Breast epithelium (tissue), 4 donors: Measurements from ENCODE around the gene PTPRM. TPM values are rescaled to one million over a fixed set of nuclear protein-coding genes. Genes with fewer than 3 reads are reported as not detected.

Experiments used
- DNase-seq, 2 donors: peaks; one replicate each; pipeline ENCODE4 v3.0.0-alpha.2; 2019; ENCODE audit warnings: low spot score in 2 of 2
- H3K27ac ChIP-seq, 2 donors: fragments of 200-600 bp; sonication (generic) in 1 of 2; one replicate each; pipeline ENCODE4 v1.5.1; 2016 to 2019; ENCODE audit warnings: mild to moderate bottlenecking in 1 of 2
- H3K27me3 ChIP-seq, 2 donors: fragments of 200-600 bp; sonication (generic) in 1 of 2; one replicate each; pipeline versions ENCODE4 v1.5.1 to v1.6.0; 2017 to 2019; ENCODE audit warnings: control low read depth in 1 of 2, mild to moderate bottlenecking in 1 of 2
- H3K36me3 ChIP-seq: fragments of 200-600 bp; one replicate; pipeline ENCODE4 v1.5.1; 2019
- H3K4me1 ChIP-seq, 2 donors: fragments of 200-600 bp; sonication (generic); one replicate each; pipeline ENCODE4 v1.5.1; 2016 to 2019; ENCODE audit warnings: control low read depth in 1 of 2
- H3K4me3 ChIP-seq, 3 donors: fragments of 200-600 bp; sonication (generic); 1 replicate in 2 of 3; 2 replicates in 1 of 3; pipeline ENCODE4 v1.5.1; 2016 to 2019; ENCODE audit warnings: mild to moderate bottlenecking in 3 of 3, moderate library complexity in 2 of 3
- H3K9me3 ChIP-seq, 2 donors: fragments of 200-600 bp; sonication (generic) in 1 of 2; one replicate each; pipeline ENCODE4 v1.5.1; 2016 to 2019; ENCODE audit warnings: control low read depth in 1 of 2
- POLR2A ChIP-seq: fragments of 450-650 bp; IDR thresholded peaks from one replicate; pipeline ENCODE4 v1.6.1; 2016; ENCODE audit warnings: antibody characterized with exemption, mild to moderate bottlenecking, moderate library complexity
- POLR2AphosphoS5 ChIP-seq, 3 donors: sonication (generic); formaldehyde crosslinking; IDR thresholded peaks; one replicate each; pipeline ENCODE4 v1.6.1; 2017; ENCODE audit warnings: antibody characterized with exemption in 3 of 3
- intact Hi-C: fragments of 100-400 bp; cut with DNase I; formaldehyde crosslinking; loops from one replicate; pipeline ENCODE4 v1.15.1; 2023; ENCODE audit warnings: low total_unique reads
- total RNA-seq, 3 donors: library from RNA; depleted of rRNA; stranded (reverse); fragments of >200 nt; gene quantifications; one replicate each; pipeline ENCODE4 v1.1.0, GENCODE V29; 2016
- TF ChIP-seq, protein P1 (sequence below), 3 donors: fragments of 450-650 bp; IDR thresholded peaks; one replicate each; pipeline ENCODE4 v1.5.1; 2016 to 2017; ENCODE audit warnings: antibody characterized with exemption in 3 of 3, mild to moderate bottlenecking in 3 of 3, moderate library complexity in 3 of 3

PTPRM gene
- total RNA-seq, 3 donors from 2014 or later: 41.7 to 181 (median 140) TPM

DNA sequence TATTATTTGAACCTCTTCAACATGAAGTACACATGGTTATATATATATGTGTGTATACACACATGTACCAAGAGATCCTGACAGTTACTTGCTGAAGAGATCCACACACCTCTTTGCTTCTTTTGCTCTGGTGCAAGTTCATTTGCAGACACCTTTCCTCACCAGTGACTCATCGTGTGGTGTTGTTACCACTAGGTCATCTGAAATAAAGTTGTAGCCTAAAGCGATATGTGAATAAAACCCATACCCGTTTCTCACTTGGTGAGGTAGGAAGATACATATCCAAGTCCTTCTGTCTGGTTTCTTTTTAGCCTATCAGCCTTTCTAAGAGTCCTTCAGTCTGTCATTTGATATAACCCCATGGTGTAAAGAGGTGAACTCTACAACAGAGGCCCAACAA, 662.7 kb downstream of the PTPRM start:
- intact Hi-C loops: no loop called here
- Histone ChIP-seq H3K4me1 (no peaks in the 10 kb centered on the region), H3K27ac (no peak overlapping the region), H3K9me3 (peaks cover 0 to 6% of the 10 kb centered on the region in 2 donors), H3K4me3 (no peak overlapping the region), H3K27me3 (no peaks in the 10 kb centered on the region), H3K36me3 (no peaks in the 10 kb centered on the region)
- TF ChIP-seq POLR2A: no peak
- TF ChIP-seq POLR2AphosphoS5 (IDR thresholded peaks at IDR 0.05): no peak
- TF ChIP-seq, protein P1, sequence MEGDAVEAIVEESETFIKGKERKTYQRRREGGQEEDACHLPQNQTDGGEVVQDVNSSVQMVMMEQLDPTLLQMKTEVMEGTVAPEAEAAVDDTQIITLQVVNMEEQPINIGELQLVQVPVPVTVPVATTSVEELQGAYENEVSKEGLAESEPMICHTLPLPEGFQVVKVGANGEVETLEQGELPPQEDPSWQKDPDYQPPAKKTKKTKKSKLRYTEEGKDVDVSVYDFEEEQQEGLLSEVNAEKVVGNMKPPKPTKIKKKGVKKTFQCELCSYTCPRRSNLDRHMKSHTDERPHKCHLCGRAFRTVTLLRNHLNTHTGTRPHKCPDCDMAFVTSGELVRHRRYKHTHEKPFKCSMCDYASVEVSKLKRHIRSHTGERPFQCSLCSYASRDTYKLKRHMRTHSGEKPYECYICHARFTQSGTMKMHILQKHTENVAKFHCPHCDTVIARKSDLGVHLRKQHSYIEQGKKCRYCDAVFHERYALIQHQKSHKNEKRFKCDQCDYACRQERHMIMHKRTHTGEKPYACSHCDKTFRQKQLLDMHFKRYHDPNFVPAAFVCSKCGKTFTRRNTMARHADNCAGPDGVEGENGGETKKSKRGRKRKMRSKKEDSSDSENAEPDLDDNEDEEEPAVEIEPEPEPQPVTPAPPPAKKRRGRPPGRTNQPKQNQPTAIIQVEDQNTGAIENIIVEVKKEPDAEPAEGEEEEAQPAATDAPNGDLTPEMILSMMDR (IDR thresholded peaks at IDR 0.05): no peak
- no peak for DNase-seq

GRCh38 chr18:8231316-8231715, 664.2 kb downstream of the PTPRM start:
- no peak for DNase-seq
- no peak for TF ChIP-seq POLR2AphosphoS5 (IDR thresholded peaks at IDR 0.05)
- TF ChIP-seq POLR2A: no peak
- TF ChIP-seq, protein P1 (IDR thresholded peaks at IDR 0.05): no peak
- Histone ChIP-seq H3K4me1 (no peaks in the 10 kb centered on the region), H3K9me3 (peaks cover 0 to 4% of the 10 kb centered on the region in 2 donors), H3K4me3 (no peak overlapping the region), H3K27ac (no peak overlapping the region), H3K36me3 (no peaks in the 10 kb centered on the region), H3K27me3 (no peaks in the 10 kb centered on the region)
- intact Hi-C loops: no loop called here

- Histone ChIP-seq H3K9me3 (no peaks in the 10 kb centered on the region), H3K4me1 (no peaks in the 10 kb centered on the region), H3K36me3 (no peaks in the 10 kb centered on the region), H3K27ac (no peak overlapping the region), H3K27me3 (no peaks in the 10 kb centered on the region), H3K4me3 (no peak overlapping the region)
- TF ChIP-seq POLR2A: no peak
- intact Hi-C loops: no loop called here
- no peak for DNase-seq
Measured at GRCh38 chr18:8232791-8233190, 665.7 kb downstream of the PTPRM start.

GRCh38 chr18:8235894-8236293, 668.8 kb downstream of the PTPRM start:
- Histone ChIP-seq H3K27ac (no peak overlapping the region), H3K4me1 (no peaks in the 10 kb centered on the region), H3K9me3 (no peaks in the 10 kb centered on the region), H3K36me3 (no peaks in the 10 kb centered on the region), H3K27me3 (no peaks in the 10 kb centered on the region), H3K4me3 (no peak overlapping the region)
- no peak for DNase-seq
- TF ChIP-seq POLR2A (no peak), POLR2AphosphoS5 (IDR thresholded peaks at IDR 0.05) (no peak)
- TF ChIP-seq, protein P1 (IDR thresholded peaks at IDR 0.05): no peak
- intact Hi-C loops: no loop called here

DNA sequence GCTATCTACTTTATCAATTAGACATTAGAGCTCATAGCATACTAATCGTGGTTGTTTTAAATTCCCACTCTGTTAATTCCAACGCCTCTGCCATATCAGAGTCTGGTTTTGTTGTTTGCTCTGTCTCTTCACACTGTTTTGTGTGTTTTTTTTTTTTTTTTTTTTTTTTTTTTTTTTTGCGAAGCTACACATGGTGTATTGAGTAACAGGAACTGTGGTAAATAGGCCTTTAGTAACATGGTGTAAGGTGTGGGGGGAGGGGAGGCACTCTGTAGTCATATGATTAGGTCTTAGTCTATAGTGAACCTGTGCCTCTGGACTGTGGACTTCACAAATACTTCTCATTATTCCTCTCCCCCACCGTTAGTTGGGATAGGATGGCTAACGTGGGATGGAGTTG, 671.4 kb downstream of the PTPRM start:
- no peak overlapping the region for H3K27ac ChIP-seq
- TF ChIP-seq POLR2A (no peak), POLR2AphosphoS5 (IDR thresholded peaks at IDR 0.05) (no peak)
- TF ChIP-seq, protein P1 (IDR thresholded peaks at IDR 0.05): no peak
- H3K4me3 ChIP-seq: no peak overlapping the region
- intact Hi-C loops: no loop called here
- DNase-seq: no peak
- H3K9me3 ChIP-seq: no peaks in the 10 kb centered on the region
- no peaks in the 10 kb centered on the region for H3K4me1 ChIP-seq
- no peaks in the 10 kb centered on the region for H3K36me3 ChIP-seq
- H3K27me3 ChIP-seq: no peaks in the 10 kb centered on the region

- H3K4me3 ChIP-seq: no peak overlapping the region
- H3K27ac ChIP-seq: no peak overlapping the region
- no peaks in the 10 kb centered on the region for H3K27me3 ChIP-seq
- no peaks in the 10 kb centered on the region for H3K36me3 ChIP-seq
- TF ChIP-seq POLR2AphosphoS5 (IDR thresholded peaks at IDR 0.05) (no peak), POLR2A (no peak)
- TF ChIP-seq, protein P1 (IDR thresholded peaks at IDR 0.05): no peak
- DNase-seq: no peak
- H3K9me3 ChIP-seq: no peaks in the 10 kb centered on the region
- H3K4me1 ChIP-seq: no peaks in the 10 kb centered on the region
- intact Hi-C loops: loop anchor here (2.0 kb wide), 1 partner anchor 61 kb away; no protein-coding TSS in a partner anchor
Measured at GRCh38 chr18:8241731-8242130, 674.6 kb downstream of the PTPRM start.
